NCI-H2081 (cell line): Measurements from ENCODE around the gene CNTN5.
"Not testable (repeated sequence)": the region's sequence is repeated elsewhere in the genome, so short reads cannot be mapped to it uniquely, and the experiment has no call there.

Experiments used
- DNase-seq, 2 experiments: peaks; one replicate each; lab custom pipeline; 2025; lab: John Stamatoyannopoulos, UW

The CNTN5 gene

DNA sequence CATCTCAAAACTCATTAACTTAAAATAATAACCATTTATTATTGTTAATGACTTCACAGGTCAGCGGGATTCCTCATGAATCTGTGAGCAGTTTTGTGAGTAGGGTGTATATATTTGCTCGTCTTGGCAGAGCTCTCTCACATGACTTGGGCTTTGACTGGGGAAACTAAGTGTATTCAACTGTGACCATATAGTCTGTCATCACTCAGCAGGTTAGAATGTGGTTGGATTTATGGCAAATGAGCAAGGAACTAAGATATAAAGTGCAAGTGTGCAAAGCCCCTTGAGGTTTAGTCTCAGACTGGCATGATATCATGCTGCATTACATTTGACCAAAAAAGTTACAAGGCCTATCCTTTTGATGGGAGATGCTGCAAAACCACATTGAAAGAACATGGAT lies 254.8 kb downstream of the CNTN5 start:
- DNase-seq, result peak in 1 of 2 experiments; percentile 35

DNA sequence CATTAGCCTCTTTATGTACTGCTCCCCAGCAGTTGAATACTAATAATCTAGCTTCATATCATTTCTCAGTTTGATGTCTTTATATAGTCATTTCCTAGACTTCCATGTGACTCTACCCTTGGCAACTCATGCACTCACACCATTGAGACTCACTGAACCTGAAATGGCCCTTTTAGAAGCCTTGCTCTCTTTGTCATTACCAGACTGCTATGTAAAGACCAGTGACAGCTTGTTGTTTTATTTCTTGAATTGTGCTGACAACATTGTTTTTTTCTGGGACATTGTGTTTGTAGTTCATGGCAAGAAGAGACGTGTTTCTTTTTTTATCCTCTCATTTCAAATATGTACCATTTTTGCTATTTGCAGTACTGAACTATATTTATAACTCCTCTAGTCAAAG lies 256.5 kb downstream of the CNTN5 start:
- peak; percentile 57 to 92 for DNase-seq

DNA sequence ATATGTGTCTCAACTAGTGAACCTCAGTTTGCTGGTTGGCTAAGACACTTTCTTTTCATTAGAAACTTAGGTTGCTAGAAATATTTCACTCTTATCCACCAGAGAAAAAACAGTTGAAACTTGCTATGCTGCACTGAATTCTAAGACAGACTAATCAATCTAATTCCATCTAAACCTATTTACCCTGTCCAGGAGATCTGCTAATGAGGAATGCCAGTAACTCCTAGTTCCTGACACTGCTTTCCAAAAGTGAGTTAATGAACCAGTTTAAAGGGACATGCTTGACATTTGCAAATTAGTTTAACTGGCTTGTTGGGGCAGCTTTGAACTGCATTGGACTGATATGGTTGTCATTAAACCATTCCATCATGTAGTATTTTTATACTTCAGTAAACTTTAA lies 258.5 kb downstream of the CNTN5 start:
- DNase-seq, result no peak

DNA sequence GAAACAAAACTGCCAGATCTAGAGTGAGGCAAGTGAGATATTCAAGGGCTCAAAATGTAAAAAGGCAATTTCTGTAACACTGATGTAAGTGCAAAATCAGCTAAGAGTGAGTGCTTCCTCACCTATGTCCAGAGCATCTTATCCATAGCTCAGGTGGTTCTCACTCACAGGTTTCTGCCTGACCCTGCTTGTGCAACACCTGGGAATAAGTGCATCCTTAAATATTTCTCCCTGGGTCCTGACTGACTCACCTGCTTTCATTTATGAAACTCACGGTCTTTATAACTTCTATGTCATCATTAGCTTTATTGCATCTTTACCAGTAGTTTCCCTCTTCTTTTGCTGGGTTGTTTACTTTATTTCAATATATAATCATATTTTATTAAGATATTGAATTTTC lies 260.6 kb downstream of the CNTN5 start:
- no peak for DNase-seq

DNA sequence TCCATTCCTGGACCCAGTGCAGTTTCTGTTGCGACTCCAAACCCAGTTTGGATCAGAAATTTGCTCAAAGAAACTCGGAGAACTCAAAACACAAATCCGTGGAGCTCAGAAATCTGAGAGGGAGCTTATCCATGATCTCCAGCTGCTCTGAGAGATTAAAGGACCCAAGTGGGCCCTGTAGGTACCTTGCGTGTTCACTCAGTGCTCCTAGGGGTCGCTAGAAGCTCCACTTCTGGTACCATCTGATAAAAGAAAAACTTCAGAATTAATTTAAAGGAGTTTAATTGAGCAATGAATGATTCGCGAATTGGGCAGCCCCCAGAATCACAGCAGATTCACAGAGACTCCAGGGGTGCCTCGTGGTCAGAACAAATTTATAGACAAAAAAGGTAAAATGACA lies 277.2 kb downstream of the CNTN5 start:
- not testable (repeated sequence) for DNase-seq

DNA sequence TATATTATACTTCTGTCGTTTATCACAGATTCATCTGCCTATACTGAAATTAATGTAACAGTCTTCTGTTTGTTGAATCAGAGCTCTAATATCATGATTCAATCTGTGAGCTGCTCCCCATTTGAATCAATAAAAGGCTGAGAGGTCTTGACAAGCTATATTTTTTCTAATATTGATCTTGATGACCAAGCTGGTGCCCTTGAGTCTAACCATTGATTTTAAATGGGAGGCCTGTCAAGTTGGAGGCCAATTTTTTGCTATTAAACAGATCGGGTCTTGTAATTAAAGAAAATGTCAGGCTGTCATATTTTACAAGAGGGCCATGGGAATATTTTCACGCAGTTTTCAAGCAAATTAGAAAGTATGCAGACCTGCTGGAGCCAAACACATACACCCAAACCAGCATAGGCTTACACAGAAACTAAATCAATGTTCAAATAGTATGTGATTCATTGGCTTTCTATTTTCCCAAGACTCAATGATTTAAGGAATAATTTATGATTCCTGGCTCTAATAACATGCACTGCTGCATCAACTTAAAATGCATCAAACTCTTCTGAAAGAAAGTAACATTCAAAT lies 286.9 kb downstream of the CNTN5 start:
- DNase-seq, result no peak

DNA sequence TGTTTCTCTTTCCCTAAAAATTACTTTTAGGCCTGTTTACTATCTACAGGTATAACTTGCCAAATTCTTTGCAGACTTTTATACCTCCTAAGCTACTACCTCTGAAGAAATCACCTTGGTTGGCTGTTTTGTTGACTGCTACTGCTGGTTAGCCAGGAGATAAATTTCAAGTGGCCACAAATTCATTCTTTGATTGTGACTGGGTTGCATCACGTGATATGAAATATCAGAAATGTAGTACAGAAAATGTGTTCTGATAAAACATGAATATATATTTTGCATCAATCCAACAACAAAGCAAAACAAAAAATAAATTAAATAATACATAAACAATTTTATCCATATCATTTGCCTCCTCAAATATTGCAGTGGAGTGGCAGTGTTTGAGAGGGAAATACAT lies 291.1 kb downstream of the CNTN5 start:
- DNase-seq, result no peak

DNA sequence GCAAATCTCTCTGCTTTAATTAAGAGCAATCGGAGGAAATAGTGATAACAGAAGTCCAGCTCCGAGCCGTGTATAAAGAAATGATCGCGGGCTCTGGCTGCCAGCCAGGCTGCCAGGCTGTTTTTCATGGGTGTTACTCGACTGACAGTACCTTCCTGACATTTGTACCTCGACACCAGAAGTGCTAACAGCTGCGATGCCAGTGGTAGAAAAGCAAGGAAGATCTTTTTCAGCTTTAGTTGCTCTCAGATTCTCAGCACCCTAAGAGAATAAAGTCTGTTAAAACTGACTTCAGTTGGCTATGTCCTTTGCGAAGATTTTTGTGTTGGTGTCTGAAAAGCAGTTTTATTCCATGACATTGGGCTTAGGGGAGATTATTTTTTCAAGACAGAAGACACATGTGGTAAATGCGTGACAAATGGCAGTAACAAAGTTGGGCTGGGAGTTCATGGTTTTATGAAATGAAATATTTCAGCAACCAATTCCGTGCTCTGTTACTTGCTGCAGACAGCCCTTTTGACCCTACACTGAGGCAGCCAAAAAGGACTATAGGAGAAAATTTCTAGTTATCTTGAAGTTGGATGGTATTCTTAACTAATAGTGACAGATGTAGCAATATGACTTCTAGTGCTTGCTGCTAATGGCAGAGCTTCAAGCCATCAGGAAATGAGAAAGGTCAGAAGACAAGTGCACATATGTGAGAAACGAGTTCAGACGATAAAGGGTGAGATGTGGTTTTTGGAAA lies 296.2 kb downstream of the CNTN5 start:
- peak; percentile 18 to 78 for DNase-seq

DNA sequence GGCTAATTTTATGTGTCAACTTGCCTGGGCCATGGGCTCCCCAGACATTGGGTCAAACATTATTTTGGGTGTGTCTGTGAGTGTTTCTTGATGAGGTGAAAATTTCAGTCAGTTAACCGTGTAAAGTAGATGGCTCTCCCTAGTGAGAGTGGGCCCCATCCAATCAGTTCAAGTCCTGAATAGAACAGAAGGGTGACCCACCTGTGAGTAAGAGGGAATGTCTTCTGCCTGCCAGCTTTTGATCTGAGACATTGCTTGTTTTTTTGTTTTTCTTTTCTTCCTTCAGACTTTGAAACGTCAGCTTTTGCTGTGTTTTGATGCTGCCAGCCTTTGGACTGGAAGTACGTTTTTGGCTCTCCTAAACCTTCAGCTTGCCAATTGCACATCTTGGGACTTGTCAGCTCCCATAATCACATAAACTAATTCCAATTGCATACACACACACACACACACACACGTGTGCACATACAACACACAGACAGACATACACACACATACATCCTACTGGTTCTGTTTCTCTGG lies 300.1 kb downstream of the CNTN5 start:
- DNase-seq, result no peak

DNA sequence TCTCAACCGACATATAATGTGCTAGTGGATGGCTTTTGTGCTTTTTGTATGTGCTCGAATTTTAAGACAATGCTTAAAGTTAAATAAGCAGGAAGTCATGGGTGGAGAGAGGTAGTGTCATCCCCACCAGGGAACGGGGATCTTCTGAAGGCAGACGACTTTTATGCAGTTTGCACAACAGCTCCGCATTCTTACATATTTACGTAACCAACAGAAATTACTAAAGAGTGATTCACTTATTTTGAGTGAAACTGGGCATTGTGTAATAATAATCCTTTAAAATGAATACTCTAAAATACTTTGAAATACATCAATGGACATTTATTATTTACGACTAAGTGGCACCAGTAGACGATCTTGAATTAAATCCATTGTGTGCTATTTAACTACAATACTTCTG lies 305.1 kb downstream of the CNTN5 start:
- no peak for DNase-seq

DNA sequence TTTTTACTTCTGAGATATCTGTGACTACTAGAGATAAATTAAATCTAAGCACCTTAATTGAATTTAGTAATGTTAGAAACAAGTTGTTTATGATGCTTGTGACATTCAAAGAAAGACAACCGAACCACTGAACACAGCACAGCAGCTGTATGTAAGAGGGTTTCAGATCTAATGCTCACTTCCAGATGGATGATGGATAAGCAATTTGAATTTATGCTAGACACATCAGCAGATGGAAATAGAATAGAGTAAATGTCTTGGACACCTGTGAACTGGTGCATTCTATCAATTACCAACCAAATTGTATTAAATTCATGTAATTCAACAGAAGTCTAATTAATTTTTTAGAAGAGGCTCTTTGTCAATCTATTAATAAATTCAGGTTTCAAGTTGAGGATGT lies 306.3 kb downstream of the CNTN5 start:
- DNase-seq, result no peak

DNA sequence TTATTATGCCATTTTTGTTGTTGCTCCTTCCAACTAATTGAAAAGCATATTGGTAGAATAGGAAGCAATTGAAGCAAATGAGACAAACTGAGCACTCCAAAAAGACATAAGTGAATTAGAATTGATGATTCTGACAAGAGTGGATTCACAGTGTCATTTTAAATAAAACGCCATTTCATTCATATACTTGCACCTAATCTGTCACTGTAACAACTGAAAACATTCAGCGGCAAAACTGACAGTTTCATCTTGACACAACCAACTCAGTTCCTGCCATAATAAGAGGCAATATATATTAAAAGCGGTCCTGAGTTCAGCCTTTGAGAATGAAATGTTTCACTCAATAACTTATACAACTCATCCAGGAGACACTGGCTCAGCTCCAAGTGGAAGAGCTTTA lies 306.8 kb downstream of the CNTN5 start:
- no peak for DNase-seq

DNA sequence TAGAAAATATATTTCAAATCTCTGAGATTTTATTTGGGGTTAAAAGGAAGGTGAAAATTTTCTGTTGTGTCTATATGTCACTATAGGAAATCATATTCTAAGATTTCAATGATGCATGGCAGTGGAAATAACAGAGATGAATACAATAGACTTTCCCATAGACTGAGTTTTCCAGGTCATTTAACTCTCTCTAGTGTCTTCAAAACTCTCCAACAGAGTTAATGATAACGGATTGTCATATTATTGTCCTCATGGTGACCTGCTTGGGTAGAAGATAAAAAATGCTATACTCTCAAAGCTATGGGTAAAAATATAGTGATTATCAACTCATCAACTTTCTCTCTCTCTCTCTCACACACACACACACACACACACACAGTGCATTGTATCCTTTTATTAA lies 312.9 kb downstream of the CNTN5 start:
- DNase-seq, result peak in 1 of 2 experiments; percentile 19

DNA sequence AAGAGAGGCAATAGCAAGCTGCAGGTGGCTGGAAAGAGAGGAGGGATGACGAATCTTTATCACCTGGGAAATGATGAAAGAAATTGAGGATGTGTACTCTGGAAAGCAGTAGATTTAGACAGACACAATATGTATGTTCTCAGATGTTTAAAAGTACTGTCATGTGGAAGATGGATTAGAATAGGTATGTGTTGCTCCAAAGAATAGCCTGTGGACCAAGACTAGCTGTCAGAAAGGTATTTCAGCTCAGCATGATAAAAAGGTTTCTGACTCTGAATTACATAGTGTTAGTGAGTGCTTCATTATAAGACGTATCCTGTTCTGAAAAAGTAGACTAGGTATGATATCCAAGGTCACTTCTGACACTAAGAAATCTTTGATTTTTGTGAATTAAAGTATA lies 322.4 kb downstream of the CNTN5 start:
- DNase-seq, result no peak

DNA sequence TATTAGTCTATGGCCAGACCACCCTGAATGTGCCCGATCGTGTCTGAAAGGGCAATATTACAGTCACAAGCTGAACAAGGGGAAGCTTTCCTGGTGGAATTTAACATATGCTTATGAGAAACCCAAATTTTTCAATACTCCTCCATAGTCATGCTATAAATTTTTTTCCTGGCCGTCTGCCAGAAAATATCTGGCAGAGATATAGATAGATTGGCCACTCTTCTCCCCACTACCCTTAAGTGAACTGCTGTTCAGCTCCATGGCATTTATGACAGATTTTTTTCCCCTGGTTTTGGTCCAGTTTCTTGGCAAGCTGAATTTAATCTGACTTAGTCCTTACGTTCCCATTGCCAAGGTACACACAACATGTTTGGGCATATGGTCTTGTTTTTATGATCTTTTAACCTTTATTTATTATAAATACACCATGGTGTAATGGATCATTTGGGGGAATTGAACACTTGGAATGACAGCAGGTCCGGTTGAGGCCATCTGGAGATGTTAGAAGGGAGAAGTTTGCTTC lies 328.5 kb downstream of the CNTN5 start:
- no peak for DNase-seq

DNA sequence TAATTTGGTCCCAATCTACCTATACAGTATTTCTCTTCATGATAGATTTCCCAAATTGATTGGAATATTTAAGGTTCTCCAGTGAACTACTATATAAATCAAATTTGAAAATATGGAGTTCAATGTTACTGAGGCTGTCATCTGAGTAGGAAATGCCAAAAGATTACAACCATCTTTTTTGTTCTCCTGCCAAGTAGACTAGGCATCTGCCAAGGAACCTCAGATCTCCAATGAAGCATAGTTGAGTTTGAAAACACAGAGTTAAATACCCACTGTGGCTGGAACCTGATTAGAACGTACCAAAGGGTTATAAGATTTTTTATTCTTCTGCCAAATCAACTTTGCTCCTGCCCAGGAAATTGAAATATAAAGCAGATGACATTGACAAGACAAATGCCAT lies 330.9 kb downstream of the CNTN5 start:
- no peak for DNase-seq

DNA sequence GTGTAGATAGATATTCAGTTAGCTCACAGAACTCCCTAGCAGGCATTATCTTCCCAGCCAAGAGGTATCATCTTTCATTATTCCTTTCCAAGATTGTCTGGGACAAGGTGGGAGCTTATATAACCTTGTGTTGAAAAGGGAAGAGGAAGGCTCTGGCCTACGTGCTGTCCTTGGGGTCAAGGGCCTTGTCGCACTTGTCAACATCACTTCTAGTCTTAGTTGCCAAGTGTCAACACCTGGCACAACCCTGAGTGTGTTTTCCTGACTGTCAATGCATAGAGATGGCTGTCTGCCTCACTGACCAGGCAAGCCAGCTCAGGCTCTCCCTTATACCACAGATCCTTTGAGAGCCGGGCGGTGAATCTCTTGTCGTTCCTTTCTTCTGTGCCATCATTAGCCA lies 331.9 kb downstream of the CNTN5 start:
- DNase-seq, result no peak

DNA sequence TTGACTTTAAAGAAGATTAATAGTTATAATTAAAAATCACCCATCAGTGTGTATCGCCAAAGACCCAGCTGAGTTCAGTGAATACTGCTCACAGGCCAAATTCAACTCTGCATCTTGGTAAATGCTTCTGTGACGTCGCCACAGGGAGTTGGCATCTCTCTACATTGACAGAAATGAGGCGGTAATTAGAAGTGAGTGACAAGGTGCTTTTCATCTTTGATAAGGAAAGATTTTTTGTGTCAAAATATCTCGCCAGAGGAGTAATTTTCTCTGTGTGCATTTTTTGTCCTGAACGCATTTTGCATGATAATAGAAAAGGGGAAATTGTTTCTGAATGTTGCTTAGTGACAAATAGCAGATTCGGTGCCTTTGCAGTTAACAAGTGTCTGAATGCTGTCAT lies 345.8 kb downstream of the CNTN5 start:
- DNase-seq, result peak; percentile 14 to 58

DNA sequence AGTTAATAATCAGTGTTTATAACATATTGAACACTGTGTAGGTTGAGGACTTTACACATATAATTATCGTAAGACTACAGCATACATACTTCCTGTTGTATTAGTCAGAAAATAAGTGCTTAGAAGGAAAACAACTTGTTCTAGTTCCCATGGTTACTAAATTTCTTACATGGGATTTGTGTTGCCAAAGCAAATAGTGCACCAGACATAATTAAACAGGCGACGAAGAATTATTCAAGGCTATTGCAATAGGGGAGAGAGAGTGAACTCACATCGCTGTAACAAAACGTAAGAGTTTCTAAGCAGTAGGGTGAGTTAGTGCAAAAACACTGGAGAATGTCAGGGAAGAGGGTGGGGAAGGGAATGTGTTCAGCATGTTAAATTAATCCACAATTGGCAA lies 347.8 kb downstream of the CNTN5 start:
- peak; percentile 10 to 53 for DNase-seq

DNA sequence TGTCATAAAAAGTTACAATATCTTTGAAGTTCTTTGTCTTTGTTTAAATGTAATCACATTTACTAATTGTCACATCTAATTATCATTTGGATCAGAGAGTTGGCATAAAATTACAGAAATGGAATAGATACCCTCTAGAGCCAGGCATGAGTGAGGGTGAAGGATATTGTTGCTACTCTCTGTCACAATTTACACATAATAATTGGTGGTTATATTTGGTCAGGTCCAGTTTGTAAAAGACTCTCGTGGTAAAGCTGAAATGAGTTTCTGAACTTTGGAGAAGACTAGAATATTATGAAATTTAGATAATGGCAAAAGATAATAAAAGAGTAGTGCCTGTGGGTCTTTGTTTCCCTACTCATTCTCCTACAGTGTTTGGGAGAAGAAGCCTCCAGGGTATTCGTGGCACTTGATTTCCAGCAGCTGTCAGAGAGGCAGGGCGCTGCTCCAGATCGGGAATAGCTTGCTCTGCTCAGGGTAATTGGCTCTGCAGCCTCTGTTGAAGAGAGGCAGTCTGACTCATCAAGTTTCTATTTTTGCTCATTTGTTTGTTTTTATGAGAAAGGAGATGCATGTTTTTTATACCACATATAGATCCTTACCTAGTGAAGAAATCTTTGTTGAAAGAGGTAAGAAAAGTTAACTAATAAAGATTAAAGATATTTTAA lies 349.9 kb downstream of the CNTN5 start:
- peak; percentile 75 to 91 for DNase-seq

DNA sequence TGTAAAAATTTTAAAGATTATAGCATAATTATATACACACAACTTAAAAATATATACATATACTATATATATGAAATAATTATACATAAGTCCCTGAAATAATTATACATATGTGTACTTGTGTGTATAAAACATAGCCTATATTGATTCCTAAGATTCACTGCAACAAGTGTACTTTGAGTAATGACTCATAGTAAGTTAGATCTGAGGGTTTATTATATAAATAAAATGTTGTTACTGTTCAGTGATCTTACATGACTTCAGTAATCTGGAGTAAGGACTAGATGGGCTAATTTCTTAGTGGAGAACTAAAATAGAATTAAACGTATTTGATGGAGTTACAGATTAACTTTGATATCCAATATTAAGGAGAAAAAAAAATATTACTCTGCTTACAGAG lies 350.5 kb downstream of the CNTN5 start:
- DNase-seq, result no peak

DNA sequence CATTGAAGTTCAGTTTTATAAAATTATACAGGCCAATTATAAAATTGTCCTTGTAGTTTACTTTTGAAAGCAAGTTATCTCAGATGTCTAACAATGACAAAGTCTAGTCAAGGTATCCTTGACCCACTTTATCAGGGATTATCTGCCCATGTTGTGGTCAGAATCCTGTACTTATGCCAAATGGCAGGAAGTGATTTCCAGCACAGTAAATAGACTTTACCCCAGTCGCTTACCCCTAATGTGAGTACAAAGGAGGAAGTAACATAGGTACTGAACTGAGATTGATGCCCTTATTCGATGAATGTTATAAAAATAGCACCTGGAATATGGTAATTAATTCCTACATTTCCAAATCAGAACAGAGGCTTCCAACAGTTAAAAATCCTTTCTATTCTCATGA lies 355.7 kb downstream of the CNTN5 start:
- peak in 1 of 2 experiments; percentile 19 for DNase-seq

DNA sequence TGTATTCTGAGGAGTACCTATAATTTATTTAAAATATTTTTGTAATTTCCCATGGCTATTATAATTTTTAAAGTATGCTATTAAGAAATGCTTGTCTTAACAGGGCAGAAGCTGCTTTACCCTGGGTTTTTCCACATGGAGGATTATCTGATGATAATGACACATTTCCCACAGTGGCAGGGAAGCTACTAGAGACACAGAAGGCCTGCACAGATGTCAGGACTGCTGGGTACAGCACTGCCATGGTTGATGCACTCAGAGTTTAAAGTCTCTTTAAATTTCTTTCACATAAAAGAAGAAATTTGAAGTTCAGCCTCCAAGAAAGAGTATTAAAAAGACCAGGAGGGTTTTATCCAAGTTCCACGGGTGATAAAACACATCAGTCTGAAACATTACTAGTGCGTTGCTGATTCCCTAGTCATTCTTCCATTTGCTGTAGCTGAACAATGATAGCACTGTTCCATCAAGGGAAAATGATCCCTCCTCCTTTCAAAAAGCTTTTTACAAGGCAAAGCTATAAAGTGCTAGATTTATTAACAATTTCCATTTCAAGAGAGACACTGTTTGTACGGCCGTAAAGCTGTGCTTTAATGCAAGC lies 363.0 kb downstream of the CNTN5 start:
- DNase-seq, result no peak
